HG02763 (cell line): ENCODE results near the gene HHAT.

ENCODE experiments used
- ATAC-seq: cut with Tn5 transposase; IDR thresholded peaks from one replicate; pipeline ENCODE4 v1.9.1; 2021; ENCODE audit warnings: mild to moderate bottlenecking, moderate library complexity; ENCODE audit not compliant: unreplicated experiment

Gene HHAT

GRCh38 chr1:210477328-210477924, 148.7 kb downstream of the HHAT start:
- ATAC-seq, result no peak

- ATAC-seq, result no peak
These were observed 150.1 kb downstream of the HHAT start for GRCh38 chr1:210478820-210479219.

DNA sequence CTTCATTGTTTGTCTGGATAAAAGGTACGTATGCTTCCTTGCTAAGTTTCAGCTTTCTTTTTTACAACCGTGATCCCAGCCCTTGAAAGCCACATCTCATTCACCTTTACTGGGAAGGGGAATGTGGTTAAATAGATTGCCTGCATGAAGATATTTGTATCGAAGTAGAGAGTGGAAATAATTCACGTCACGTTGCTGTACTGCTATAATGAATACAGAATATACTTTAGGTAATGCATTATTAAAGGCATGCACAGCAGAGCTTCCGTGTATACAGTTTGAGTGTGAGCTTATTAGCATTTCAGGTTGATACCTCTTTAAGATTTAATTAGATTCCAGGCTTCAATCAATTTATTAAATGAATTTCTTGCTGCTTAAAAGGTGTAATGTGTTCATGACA, 153.8 kb downstream of the HHAT start:
- no peak for ATAC-seq

DNA sequence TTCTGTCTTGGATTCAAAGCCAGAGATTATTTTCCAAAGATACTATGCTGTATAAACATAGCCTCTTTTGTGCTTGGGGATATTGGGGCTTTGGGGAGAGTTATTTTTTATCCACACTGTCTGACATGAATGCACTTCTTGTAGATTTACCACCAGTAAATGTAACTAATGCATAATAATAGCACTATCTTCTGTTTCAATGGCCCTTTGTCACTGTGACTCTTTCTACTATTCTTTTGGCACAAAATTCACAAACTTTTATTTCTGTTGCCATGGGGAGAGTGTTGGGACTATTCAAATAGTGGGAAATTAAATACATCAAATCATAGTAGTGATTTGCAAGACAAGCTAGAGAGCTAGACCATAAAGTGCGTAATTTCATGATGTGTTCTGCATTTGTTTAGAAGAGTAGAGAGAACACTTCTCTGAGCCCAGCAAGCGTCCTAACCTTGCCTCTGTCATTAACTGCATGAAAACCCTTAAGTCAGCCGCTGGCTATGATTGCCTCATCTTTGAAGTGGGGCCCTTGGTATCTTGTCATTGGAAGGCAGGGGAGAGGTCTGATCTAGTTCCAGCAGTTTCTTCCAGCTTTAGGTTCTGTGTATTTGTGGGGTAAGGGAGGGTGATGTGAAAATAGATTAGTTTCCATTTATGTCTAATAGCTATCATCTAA, 154.4 kb downstream of the HHAT start:
- ATAC-seq, result no peak

- no peak for ATAC-seq
These were observed 155.1 kb downstream of the HHAT start for GRCh38 chr1:210483821-210484220.

DNA sequence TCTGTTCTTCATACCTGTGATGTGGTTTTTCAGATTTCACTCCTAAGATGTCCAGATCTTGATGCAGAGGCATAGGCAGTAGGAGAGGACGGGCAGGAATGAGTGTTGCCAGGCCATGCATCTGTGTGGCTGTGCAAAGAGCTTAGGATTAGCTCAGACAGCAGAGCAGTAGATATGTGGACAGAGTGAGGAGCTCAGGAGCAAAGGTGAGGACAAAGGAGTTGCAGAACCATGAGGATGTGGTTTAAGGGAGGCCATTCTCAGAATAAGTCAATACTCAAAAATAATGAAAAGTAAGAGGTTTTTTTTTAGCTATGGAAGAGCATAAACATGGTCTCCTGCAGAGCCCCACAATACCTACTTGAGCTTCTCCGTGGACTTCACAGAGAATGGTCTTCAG, 158.3 kb downstream of the HHAT start:
- no peak for ATAC-seq

DNA sequence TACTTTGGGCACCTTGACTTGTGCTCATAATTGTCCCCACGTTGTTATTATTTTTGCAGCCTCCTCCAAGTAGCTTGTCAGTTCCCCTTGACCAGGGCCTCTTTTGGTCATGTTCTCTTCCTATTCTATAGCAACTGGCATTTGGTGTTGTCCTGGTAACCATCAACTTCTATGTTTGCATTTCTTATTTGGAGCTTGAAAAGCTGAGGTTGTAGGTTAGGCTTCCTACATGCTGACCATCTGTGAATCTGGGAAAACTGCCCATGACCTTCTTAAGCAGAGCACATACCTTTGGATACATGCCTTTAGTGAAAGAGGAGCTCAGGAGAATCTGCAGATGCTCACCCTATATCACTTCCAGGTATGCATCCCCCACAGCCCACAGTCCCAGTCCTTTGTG, 160.8 kb downstream of the HHAT start:
- ATAC-seq, result no peak

DNA sequence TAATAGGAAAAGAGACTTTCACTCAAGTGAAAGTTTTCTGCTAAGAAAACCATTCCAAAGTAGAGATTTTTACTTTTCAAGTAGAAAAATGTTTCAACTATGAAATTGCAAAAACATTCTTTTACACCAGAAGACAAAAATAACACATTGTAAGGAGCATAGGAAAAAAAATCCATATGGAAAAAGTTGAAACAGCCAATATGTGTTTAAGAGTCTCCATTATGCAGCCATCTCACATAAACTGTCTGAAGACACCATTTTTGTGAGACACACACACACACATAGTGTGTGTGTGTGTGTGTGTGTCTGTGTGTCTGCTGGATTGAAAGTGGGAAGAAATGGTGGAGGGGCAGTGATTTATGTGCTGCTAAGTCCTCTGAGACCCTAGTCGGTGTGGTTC, 162.1 kb downstream of the HHAT start:
- ATAC-seq, result no peak

DNA sequence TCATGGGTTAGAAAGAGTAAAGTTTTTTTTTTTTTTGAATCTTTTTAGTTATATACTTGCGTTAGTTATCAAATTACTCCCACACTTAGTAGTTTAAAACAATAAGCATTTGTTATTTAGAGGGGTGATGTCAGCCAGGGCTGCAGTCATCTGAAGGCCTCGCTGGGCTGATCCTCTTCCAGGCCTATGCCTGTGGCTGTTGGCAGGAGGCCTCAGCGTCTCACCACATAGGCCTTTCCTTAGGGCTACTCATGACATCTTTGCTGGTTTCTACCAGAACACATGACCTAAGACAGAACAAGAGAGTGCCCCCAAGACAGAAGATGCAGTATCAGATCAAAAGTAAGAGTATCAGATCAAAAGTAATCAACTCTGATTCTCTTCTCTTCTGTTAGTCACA, 167.4 kb downstream of the HHAT start:
- ATAC-seq, result no peak

GRCh38 chr1:210499956-210500355, 171.3 kb downstream of the HHAT start:
- no peak for ATAC-seq

- no peak for ATAC-seq
These were observed 172.1 kb downstream of the HHAT start for GRCh38 chr1:210500831-210501230.

DNA sequence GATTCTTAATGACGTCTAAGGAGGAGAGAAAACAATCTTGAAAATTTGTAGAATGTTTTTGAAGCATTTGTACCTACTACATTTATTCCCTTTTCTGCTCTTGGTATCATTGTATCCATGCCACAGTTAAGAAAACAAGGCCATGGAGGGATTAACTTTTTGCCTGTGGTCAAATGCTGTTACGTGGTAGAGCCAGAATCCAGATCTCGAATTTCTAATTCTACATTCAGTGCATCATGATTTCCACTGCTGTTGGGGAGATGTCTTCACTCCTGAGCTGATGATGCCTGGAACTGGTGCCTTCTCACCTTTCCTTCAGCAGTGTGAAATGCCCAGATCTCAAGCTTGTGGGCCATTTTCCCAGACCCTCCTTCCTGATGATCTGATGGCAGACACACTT, 175.6 kb downstream of the HHAT start:
- no peak for ATAC-seq

DNA sequence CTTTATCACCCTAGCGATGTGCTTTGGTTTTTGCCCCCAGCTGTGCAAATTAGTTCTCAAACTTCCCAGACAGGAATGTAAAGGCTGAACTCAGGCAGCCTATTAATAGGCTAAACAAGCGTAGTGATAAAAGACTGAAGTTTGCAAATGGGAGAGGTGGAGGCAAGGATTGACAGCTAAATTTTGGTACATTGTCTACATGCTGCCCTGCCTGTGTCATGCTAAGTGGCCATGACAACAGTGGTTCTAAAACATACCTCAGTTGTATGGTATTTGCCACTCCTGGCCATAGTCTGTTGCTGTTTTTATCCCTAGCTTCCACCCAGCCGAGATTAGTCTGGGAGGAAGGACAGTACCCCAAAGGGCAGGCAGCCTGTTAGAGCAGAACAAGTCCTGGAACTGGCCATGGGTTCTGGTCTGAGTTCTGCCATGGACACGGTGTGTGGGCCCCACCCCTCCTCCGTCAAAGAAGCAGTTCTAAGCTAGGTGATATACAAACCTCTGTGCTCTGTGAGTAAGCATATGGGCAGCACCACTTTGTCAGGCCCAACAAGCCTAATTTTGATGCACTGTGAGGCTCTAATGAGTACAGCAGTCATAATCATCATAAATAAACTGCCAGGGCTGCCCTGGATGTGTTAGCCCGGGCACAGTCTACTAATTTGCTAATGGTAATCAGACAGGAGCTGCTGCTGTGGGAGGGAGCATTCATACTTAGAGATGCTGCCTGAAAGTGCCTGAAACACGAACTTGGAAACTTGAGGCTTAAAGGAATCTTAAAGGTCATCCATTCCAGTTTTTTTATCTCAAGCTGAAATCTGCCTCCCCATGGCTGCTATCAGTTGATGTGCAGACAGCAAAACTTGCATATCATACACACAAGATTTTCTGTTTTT, 177.1 kb downstream of the HHAT start:
- no peak for ATAC-seq

- ATAC-seq, result no peak
These were observed 178.0 kb downstream of the HHAT start for GRCh38 chr1:210506689-210507088.

DNA sequence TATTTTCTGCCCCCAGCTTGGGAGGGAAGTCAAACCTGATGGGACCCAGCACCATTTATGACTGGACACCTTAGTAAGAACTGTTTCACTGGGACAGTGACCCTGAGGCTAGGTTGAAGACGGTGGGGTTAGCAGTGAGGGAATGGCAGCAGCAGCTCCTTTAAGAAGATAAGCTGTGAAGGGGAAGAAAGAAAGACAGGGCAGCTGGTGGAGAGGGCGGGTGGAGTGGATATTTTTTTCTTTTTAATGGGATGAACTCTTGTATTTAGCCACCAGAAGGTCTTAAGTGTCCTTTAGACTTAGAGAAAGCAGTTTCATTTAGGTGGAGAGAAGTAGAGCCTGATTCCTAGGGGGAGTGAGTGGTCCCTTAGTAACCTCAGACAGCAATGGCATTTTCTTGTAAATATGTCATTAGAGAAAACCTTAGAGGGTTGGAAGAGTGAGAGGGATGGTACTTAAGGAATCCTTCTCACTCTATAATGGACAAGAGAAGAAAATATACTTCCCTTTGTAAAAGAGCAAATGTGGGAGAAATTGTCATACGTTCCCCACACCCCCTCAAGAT, 187.5 kb downstream of the HHAT start:
- ATAC-seq, result no peak

DNA sequence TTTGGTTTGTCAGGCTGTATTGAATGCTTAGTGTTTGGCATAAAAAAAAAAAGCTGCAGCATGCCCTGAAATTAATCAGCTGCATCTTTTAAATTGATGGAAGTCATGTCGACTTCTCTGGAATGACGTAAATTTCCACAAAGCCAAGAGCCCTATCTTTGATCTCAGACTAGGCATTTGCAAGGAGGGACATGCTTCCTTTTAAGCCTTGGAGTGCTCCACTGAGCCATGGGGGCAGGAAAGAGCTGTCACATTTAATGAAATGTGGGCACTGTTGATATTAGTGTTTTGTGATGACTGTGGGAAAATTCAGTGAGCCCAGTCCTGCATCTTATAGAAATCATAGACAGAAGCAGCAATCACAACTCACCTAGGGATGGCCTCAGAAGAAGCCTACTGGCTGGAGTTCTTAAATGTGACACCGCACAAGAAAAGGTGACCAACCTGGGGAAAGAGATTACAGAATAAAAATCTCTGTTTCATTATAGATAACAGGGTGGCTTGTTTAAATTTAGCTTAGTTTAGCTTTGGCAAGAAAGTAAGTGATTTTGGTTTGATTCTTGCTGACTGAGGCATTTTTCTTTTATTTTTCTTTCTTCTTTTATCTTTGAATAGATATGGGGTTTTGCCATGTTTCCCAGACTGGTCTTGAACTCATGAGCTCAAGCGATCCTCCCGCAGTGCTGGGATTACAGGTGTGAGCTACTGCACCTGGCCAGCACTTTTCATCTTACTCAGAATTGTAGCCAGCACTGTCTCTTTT, 188.2 kb downstream of the HHAT start:
- ATAC-seq, result no peak

GRCh38 chr1:210523830-210524229, 195.1 kb downstream of the HHAT start:
- ATAC-seq, result no peak

GRCh38 chr1:210525716-210526454, 197.2 kb downstream of the HHAT start:
- no peak for ATAC-seq

DNA sequence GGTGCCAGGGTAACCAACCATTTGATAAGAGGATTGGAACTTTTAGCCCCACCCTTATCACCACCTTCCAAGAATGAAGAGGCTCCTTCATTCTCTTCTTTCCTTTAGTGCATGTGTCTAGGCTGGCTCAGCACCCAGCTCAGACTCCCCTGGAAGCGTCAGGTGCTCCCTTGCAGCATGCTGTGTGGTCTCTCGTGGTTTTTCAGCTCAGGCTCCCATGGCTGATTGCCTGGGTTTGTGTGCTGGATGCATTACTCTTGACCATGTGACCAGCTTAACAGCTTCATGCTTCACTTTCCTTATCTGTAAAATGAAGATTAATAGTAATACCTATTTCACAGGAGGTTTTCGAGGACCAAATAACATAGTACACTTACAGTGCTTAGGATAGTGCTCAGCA, 198.4 kb downstream of the HHAT start:
- no peak for ATAC-seq
